ENCODE results near the gene KCNH2.

The KCNH2 gene

GRCh38 chr7:150935149-150935548 lies 43.0 kb downstream of the KCNH2 start:
- H3K9me3 ChIP-seq (ENCODE audit: control insufficient read depth, insufficient read depth, low read depth, low read length), result no peaks in the 10 kb centered on the region
- H3K4me3 ChIP-seq (ENCODE audit: low read depth, low read length), result no peak overlapping the region
- no peaks in the 10 kb centered on the region for H3K4me1 ChIP-seq (ENCODE audit: control insufficient read depth, insufficient read depth, low read length)
- TF ChIP-seq REPIN1 (tag by site-specific recombination; IDR thresholded peaks at IDR 0.05; ENCODE audit: low read depth) (no peak), ZNF114 (tag by site-specific recombination; IDR thresholded peaks at IDR 0.05) (no peak), SETDB1 (IDR thresholded peaks at IDR 0.05; ENCODE audit: insufficient read length, low read length) (no peak), KLF8 (tag by site-specific recombination; IDR thresholded peaks at IDR 0.05) (no peak), ZNF692 (tag by site-specific recombination; IDR thresholded peaks at IDR 0.05) (no peak), ZNF266 (tag by site-specific recombination; IDR thresholded peaks at IDR 0.05; ENCODE audit: low read depth) (no peak), ZNF600 (tag by site-specific recombination; IDR thresholded peaks at IDR 0.05) (no peak), PATZ1 (tag by site-specific recombination; IDR thresholded peaks at IDR 0.05) (no peak)
- H3K27ac ChIP-seq (ENCODE audit: extremely low read depth, low read depth, low read length), result no peak overlapping the region
- CTCF ChIA-PET, result interaction anchor here (0.5 to 1.5 kb wide), 6 partner anchors 12 to 1271 kb away, joined by 3 to 7 read pairs (median 3); no protein-coding TSS in a partner anchor
- POLR2A ChIA-PET, result interaction anchor here (0.7 kb wide), 1 partner anchor 19 kb away, joined by 6 read pairs; no protein-coding TSS in a partner anchor
- no peaks in the 10 kb centered on the region for H3K36me3 ChIP-seq (ENCODE audit: control insufficient read depth in 2 of 2, insufficient read depth in 1 of 2, low read length in 2 of 2)

- POLR2A ChIA-PET, result no interaction called here
- no peaks in the 10 kb centered on the region for H3K4me1 ChIP-seq (ENCODE audit: control insufficient read depth, insufficient read depth, low read length)
- no peak for TF ChIP-seq ZNF707 (tag by site-specific recombination; IDR thresholded peaks at IDR 0.05)
- no peak overlapping the region for H3K4me3 ChIP-seq (ENCODE audit: low read depth, low read length)
- H3K36me3 ChIP-seq (ENCODE audit: control insufficient read depth in 2 of 2, insufficient read depth in 1 of 2, low read length in 2 of 2), result no peaks in the 10 kb centered on the region
- no peak overlapping the region for H3K27ac ChIP-seq (ENCODE audit: extremely low read depth, low read depth, low read length)
- CTCF ChIA-PET, result interaction anchor here (0.7 kb wide), 1 partner anchor 38 kb away, joined by 3 read pairs; no protein-coding TSS in a partner anchor
- no peaks in the 10 kb centered on the region for H3K9me3 ChIP-seq (ENCODE audit: control insufficient read depth, insufficient read depth, low read depth, low read length)
These were observed 43.9 kb downstream of the KCNH2 start for GRCh38 chr7:150934045-150934766.

- Histone ChIP-seq H3K9me3 (ENCODE audit: control insufficient read depth, insufficient read depth, low read depth, low read length) (no peaks in the 10 kb centered on the region), H3K4me1 (ENCODE audit: control insufficient read depth, insufficient read depth, low read length) (no peaks in the 10 kb centered on the region), H3K27ac (ENCODE audit: extremely low read depth, low read depth, low read length) (no peak overlapping the region), H3K36me3 (ENCODE audit: control insufficient read depth in 2 of 2, insufficient read depth in 1 of 2, low read length in 2 of 2) (no peaks in the 10 kb centered on the region), H3K4me3 (ENCODE audit: low read depth, low read length) (no peak overlapping the region)
- CTCF ChIA-PET, result interaction anchor here (0.7 to 1.5 kb wide), 2 partner anchors 33 to 55 kb away, joined by 3 to 5 read pairs; no protein-coding TSS in a partner anchor
- POLR2A ChIA-PET, result no interaction called here
- TF ChIP-seq ZNF549 (tag by site-specific recombination; IDR thresholded peaks at IDR 0.05), result no peak
- peak; percentile 73 for TF ChIP-seq OSR2 (tag by site-specific recombination; IDR thresholded peaks at IDR 0.05)
- TF ChIP-seq ZNF621 (tag by site-specific recombination; IDR thresholded peaks at IDR 0.05), result no peak
- peak; percentile 59 for TF ChIP-seq GLIS1 (tag by site-specific recombination; IDR thresholded peaks at IDR 0.05)
- peak; percentile 70 for TF ChIP-seq ZIC2 (tag by site-specific recombination; IDR thresholded peaks at IDR 0.05)
These were observed 46.8 kb downstream of the KCNH2 start for GRCh38 chr7:150931199-150931869.

Data from HEK293 (cell line).